ENCODE data around the gene IFIT5.
"Not testable (repeated sequence)": the region's sequence is repeated elsewhere in the genome, so short reads cannot be mapped to it uniquely, and the experiment has no call there.

IFIT5 gene

DNA sequence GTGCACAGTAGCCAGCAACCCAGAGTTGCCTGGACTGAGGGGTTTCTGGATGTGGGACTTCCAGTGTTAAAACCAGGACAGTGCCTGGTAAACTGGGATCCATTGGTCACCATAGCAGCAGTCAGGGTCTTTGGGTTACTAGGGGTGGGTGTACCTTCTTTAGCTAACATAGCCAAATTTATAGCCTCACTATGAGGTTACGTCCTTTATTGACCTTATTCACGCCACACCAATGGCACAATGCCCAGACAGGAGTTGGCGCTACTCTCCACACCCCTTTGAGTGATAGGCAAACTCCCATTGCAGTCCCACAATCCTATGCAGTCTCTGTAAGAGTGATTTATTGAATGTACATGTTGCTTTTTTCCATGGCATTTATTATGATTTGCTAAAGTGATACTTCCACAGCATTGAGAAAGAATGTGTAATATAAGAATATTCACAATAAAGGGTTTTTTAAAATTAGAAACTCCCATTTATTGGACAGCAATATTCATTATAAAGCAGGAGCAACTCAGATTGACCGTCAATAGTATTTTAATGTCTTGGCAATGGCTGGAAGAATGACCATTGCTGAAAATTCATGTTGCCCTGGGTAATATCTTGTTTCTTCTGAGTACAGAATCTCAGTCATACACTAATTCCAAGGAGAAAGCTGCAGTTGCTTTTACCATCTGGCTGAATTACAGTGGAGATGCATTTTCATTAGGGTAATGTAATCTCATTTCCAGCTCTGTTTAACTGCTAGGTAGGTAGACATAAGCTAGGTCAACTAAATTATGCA lies 26.1 kb downstream of the IFIT5 start:
- DNase-seq, result no peak

DNA sequence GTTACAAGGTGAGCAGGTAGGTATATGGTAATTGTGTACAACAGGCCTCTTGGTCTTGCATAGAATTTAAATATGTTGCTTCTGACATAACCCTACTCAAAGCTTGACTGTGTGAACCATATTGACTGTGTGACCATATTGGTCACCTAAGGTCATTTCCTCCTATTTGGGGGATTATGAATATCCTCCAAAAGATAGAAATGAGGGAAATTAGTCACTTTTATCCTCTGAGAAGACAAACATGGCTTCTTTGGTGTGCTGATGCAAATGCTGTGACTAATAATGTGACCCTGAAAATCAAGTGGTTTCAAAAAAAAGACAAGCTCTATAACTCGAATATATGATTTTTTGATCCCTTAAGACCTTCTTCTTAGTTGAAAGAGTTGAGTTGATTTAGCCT lies 27.9 kb downstream of the IFIT5 start:
- DNase-seq, result no peak

DNA sequence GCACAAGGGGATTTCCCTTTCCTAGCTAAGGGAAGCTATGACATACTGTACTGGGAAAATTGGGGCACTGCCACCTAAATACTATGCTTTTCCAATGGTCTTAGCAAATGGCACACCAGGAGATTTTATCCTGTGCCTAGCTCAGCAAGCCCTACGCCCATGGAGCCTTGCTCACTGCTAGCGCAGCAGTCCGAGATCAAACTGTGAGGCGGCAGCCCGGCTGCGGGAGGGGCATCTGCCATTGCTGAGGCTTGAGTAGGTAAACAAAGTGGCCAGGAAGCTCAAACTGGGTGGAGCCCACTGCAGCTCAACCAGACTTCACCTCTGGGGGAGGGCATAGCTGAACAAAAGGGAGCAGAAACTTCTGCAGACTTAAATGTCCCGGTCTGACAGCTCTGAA lies 30.5 kb downstream of the IFIT5 start:
- DNase-seq, result not testable (repeated sequence)

DNA sequence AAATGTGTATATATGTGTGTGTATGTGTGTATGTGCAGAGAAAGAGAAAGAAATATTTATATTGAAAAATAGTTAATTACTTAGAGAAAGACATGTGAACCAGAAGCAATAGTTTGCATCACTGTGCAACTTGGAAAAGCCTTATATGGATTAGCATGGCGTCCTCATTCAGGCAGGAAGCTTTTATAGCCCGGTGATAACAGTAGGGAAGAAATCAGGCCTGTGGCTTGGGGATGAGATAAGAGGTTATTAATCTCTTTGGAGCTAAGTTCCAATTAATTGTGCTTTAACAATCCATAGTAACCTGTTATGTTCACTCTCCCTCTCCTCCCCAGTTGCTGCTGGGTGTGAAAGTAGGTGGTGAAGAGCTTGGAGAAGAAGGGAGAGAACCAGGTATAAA lies 36.5 kb downstream of the IFIT5 start:
- no peak for DNase-seq

DNA sequence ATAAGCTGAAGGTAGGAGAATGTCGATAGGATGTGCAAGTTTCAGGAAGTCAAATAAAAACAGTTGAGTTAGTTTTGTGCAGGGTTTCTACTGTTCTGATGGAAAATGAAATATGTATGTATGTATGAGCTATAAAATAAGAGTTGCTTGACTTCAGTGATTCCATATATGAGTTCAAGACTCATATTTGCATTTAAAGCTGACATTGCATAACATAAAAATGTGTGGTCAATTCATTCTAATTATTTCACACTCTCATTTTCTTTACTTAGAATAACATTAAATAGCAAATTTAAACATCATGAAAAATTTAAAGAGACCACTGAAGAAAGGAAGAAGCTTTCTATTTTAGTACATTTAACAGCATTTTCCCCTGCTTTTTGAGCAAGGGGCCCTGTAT lies 37.8 kb downstream of the IFIT5 start:
- DNase-seq, result no peak

DNA sequence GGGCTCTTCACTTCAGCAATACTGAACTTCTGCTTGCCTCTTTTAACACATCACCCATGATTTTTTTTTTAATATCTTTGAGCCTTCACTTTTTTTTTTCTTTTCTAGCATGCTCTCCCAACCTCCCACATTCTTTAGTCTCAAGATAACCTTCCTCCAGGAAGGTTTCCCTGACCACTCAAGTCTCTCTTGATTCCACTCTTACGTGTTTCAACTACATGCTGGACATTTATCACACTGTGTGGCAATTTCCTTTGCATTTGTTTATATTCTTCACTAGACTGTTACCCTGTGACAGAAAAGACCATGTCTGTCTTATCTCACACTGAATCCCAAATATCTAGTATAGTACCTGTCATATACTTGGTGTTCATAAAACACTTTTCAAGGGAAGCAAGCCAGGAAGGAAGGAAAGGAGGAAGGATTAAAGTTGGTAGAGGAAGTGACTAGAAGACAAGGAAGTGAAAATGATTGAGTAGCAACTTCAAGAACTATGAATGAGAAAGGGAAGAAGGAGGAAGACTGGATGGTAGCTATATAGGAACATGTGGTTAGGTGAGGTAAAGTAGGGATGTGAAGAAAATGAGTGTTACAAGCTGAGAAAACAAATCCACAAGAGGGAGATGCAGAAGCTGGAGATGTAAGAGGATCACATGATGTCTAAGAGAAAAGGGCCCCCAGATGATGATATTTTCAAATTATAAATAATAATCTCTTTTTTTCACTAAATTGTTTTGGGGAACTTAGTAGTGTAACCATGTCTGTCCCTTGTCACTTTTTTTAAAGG lies 40.4 kb downstream of the IFIT5 start:
- DNase-seq, result no peak

DNA sequence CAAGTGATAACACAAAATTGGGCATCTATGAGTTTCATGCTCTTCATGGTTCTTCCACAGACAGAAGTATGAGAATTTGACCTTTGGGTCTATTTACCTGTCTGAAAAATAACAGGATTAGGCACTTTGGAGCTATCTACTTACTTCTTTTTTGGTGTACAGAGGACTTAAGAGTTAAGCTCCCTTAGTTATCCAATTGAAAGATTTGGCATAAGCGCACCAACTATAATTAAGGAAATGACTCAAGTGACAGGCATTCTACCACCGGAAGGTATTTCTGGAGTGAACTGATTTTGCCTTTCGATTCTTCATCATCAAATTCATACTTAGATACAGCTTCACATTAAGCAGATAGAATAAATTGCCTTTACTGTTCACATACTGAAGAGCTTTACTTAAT lies 43.9 kb downstream of the IFIT5 start:
- DNase-seq, result no peak

DNA sequence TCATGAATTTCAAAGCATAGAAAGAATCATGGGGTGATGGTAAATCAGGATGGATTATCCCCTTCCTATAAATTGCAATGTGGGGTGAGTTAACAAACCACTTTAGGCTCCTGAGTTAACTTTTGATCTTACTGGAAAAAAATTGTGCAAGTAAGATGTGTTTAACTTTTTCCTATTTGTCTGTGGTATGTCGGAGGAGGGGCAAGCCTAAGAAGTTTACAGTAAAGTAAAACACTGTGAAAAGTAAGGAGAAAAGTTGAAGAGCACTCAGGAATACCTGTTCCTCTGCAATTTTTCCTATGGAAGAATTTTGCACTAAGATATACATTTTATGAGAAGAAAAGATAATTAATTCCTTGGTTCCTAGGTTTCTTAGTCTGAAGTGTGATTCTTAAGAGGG lies 44.4 kb downstream of the IFIT5 start:
- no peak for DNase-seq

DNA sequence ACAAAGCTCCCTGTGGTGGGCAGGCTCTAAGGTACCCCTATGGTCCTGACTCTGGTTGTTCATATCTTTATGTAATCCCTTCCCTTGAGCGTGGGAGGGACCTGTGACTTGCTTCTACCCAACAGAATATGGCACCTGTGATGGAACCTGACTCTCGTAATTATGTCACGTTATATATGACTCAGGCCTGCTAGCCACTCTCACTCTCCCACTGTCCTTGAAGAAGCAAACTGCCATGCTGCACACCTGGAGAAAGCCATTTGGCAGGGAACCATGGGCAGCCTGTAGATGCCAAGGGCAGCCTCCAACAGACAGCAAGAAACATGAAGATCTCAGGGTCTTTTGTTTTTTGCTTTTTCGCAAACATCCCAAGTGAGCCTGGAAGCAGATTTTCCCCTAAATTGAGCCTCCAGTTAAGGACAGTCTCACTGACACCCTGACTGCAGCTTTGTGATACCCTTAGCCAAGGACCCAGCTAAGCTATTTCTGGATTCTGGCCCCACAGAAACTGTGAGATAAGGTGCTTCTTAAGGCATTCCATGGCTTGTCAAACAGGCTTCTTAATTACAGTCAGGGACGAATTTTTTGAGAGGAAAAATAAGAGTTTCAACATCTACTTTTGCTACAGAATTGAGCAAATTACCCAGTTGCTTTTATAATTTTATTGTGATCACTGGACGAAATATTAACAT lies 49.6 kb downstream of the IFIT5 start:
- no peak for DNase-seq

DNA sequence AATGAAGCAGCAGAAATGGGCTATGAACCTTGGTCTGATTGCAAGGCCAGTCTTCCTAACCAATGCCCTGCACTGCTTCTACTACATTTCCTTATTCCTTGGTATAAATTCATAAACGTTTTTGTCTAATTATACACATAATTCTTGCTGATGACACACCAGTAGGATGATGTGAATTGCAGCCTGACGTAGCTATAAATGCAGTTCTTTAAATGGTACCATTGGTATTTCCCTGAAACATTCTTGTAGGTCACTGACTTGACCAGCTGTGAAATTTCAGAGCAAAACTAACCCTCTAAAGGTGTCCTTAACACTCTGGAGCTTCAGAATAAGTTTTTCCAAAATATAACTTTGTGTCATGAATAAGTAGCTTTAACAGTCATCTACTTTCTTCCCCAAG lies 50.8 kb downstream of the IFIT5 start:
- DNase-seq, result no peak

DNA sequence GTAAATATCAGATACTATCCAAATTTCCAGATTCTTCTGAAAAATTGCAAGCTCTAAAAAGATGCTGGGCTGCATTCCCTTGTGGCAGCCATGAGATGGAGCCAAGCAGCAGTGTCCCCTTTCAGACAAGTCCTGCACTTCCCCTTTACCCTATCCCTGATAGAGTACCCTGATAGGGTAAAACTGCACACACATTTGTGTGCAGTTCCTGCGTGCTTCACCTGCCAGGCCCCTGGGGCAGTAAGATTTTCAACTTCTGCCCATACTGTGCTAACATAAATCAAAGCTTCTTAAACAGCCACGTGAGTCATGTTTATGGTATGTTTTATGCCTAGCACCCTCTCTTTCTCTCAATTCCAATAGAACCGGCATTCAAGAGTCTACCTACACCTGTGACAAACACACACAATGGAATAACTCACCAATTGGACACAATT lies 52.2 kb downstream of the IFIT5 start:
- no peak for DNase-seq

DNA sequence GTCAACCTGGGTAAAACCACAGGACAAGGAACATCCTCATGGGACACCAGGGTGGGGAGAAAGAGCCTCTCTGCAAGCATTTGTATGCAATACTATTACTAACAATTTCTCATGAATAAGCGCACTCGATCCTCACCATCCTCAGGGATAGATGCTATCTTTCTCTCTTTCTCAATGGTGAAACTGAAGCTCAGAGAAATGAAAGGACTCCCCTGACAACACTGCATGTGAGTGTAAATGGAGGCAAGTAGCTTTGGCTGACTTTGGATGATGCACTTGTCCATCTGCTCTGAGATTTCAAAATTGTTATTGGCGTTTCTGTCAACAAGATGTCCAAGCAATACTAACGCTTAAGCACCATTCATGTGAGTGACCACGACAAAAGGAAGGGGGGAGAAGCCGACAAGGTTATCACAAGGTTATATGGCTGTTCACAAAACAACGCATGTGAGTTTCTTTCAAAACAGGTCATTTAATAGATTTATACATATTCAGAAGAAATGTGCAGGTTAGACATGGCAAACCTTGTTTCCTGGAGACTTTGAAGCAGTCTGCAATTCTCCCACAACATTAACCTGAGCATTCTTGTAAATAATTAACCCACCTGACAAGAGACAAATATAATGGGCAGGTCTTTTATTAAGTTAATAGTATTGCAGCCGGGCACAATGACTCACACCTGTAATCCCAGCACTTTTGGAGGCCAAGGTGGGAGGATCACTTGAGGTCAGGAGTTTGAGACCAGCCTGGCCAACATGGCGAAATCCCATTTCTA lies 54.0 kb downstream of the IFIT5 start:
- DNase-seq, result no peak

DNA sequence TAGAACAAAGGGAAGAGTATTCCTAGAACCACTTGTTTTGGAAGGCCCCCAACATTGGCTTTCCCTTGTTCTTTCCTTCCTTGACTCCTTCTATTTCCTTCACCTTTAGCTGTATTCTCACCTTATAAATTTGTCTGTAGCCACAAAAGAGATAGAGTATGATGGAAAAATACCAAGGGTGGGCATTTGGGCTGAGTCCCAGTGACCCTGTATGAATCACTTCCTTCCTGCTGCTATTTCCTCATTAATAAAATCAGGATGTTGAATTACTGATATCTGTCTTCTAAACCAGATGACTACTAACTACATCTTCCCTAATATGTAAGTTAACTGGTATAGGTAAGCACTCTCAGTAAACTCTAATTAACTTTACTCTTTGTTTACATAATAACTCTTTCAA lies 55.1 kb downstream of the IFIT5 start:
- DNase-seq, result no peak

Measured in NCI-H187 (cell line).